AG04450 (cell line): ENCODE measurements around the gene MAGEA11. TPM values are rescaled to one million over a fixed set of nuclear protein-coding genes. Genes with fewer than 3 reads are reported as not detected.
"Not testable (repeated sequence)": the region's sequence is repeated elsewhere in the genome, so short reads cannot be mapped to it uniquely, and the experiment has no call there.

Source experiments
- CTCF ChIA-PET: fragments of 300-600, 350-600 bp; formaldehyde crosslinking; extraction: SDS; loops from one replicate; lab custom pipeline; 2022; ENCODE audit warnings: antibody characterized with exemption, inconsistent platforms; lab: Charles Lee
- POLR2A ChIA-PET: fragments of 350-600 bp; formaldehyde crosslinking; extraction: SDS; loops from one replicate; lab custom pipeline; 2021; ENCODE audit warnings: antibody characterized with exemption, inconsistent platforms; lab: Yijun Ruan, JAX
- DNase-seq: peaks from one replicate; pipeline ENCODE4 v3.0.0-alpha.2; 2011; ENCODE audit warnings: low read depth, low spot score
- H3K27ac ChIP-seq: one replicate; pipeline ENCODE4 v1.5.1; 2012; ENCODE audit warnings: low read depth, low read length, control low read depth
- H3K27me3 ChIP-seq: one replicate; pipeline ENCODE4 v1.6.0; 2012; ENCODE audit warnings: low read length; ENCODE audit not compliant: control insufficient read depth, insufficient read depth
- H3K4me3 ChIP-seq: 2 replicates; pipeline ENCODE4 v1.5.1; 2011; ENCODE audit warnings: mild to moderate bottlenecking, low read depth, low read length, control low read depth
- H3K9me3 ChIP-seq: 2 replicates; pipeline ENCODE4 v1.5.1; 2012; ENCODE audit warnings: low read length; ENCODE audit not compliant: control insufficient read depth, insufficient read depth
- polyA plus RNA-seq: library from polyadenylated mRNA; depleted of rRNA; stranded (reverse); fragments of >200 nt; gene quantifications from 2 replicates; pipeline ENCODE4 v1.2.3, GENCODE V29; 2011
- TF ChIP-seq, protein P1 (sequence below): IDR thresholded peaks from 2 replicates; pipeline ENCODE4 v1.5.1; 2011; ENCODE audit warnings: low read depth, low read length, control low read depth, inconsistent platforms

The MAGEA11 gene
- polyA plus RNA-seq, 1 experiment: not detected

DNA sequence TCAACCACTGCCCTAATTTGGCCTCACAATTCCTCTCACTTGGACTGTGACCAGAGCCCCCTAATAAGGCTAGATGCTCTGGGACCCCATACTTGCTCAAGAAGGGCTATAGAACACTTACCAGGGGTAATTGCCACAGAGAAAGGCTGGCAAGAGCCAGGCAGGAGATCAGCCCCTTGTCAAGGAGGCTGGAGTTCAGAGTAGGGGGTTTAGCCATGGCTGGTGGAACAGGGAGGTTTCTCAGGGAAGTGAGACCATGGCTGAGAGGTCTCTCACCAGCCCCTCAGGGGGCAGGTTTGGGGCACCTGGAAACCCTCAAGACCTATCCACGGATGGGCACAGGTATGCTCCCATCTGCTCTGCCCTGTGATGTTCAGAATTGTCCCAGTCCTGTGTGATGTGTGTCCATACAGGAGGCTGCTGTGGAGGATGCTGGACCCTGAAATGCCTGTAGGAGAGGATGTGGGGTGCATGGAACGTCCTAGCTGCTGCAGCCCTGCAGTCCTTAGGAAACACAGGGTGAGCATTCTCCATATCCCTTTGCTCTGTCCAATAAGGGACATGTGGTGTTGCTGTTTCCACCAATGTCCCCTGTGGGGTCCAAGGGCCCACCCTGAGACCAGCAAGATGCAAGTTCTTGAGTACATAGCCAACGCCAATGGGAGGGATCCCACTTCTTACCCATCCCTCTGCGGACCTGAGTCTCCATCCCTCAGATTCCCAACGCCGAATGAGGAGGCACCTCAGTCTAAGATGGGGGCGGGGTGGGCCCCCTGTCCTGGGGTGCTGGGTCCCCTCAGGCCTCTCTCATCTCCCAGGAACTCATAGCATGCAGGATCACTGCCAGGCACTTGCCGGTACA lies 45.6 kb downstream of the MAGEA11 start:
- POLR2A ChIA-PET: no interaction called here
- TF ChIP-seq, protein P1, sequence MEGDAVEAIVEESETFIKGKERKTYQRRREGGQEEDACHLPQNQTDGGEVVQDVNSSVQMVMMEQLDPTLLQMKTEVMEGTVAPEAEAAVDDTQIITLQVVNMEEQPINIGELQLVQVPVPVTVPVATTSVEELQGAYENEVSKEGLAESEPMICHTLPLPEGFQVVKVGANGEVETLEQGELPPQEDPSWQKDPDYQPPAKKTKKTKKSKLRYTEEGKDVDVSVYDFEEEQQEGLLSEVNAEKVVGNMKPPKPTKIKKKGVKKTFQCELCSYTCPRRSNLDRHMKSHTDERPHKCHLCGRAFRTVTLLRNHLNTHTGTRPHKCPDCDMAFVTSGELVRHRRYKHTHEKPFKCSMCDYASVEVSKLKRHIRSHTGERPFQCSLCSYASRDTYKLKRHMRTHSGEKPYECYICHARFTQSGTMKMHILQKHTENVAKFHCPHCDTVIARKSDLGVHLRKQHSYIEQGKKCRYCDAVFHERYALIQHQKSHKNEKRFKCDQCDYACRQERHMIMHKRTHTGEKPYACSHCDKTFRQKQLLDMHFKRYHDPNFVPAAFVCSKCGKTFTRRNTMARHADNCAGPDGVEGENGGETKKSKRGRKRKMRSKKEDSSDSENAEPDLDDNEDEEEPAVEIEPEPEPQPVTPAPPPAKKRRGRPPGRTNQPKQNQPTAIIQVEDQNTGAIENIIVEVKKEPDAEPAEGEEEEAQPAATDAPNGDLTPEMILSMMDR: no peak
- CTCF ChIA-PET: no interaction called here
- Histone ChIP-seq H3K27ac (no peak overlapping the region), H3K27me3 (no peaks in the 10 kb centered on the region), H3K9me3 (no peaks in the 10 kb centered on the region), H3K4me3 (no peak overlapping the region)
- no peak for DNase-seq

- TF ChIP-seq, protein P1: no peak
- H3K27ac ChIP-seq: no peak overlapping the region
- no peak for DNase-seq
- no peaks in the 10 kb centered on the region for H3K9me3 ChIP-seq
- ChIA-PET POLR2A (no interaction called here), CTCF (no interaction called here)
- no peaks in the 10 kb centered on the region for H3K27me3 ChIP-seq
- H3K4me3 ChIP-seq: no peak overlapping the region
These were observed 46.3 kb downstream of the MAGEA11 start for GRCh38 chrX:149758068-149758714.

DNA sequence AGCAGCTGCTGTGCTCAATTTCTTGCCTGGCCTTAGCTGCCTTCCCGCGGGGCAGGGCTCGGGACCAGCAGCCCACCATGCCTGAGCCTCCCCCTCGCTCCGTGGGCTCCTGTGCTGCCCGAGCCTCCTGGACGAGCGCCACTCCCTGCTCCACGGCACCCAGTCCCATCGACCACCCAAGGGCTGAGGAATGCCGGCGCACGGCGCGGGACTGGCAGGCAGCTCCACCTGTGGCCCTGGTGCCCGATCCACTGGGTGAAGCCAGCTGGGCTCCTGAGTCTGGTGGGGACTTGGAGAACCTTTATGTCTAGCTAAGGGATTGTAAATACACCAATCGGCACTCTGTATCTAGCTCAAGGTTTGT lies 46.8 kb downstream of the MAGEA11 start:
- H3K27ac ChIP-seq, H3K4me3 ChIP-seq, POLR2A ChIA-PET, H3K27me3 ChIP-seq, CTCF ChIA-PET, H3K9me3 ChIP-seq, DNase-seq: not testable (repeated sequence)

DNA sequence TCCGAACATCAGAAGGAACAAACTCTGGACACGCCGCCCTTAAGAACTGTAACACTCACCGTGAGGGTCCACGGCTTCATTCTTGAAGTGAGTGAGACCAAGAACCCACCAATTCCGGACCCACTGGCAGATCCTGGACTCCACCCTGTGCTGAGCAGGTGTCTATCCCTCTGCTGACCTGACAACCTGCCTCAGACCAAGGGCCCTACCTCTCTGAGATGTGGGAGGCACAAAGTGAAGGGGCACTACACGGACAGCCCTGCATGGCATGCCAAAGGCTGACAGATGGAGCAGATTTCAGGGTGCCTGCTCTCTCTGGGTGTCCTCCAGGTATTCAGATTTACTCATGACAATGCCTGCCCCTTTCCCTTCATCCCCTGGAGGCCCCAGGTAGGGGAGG lies 48.0 kb downstream of the MAGEA11 start:
- Histone ChIP-seq H3K27ac (no peak overlapping the region), H3K4me3 (no peak overlapping the region), H3K9me3 (no peaks in the 10 kb centered on the region), H3K27me3 (no peaks in the 10 kb centered on the region)
- TF ChIP-seq, protein P1: no peak
- ChIA-PET POLR2A (no interaction called here), CTCF (no interaction called here)
- DNase-seq: no peak

GRCh38 chrX:149760965-149761364 lies 49.1 kb downstream of the MAGEA11 start:
- no peaks in the 10 kb centered on the region for H3K27me3 ChIP-seq
- H3K27ac ChIP-seq: no peak overlapping the region
- TF ChIP-seq, protein P1: no peak
- no peak overlapping the region for H3K4me3 ChIP-seq
- ChIA-PET CTCF (no interaction called here), POLR2A (no interaction called here)
- DNase-seq: no peak
- no peaks in the 10 kb centered on the region for H3K9me3 ChIP-seq

- H3K9me3 ChIP-seq, CTCF ChIA-PET, H3K27me3 ChIP-seq, H3K27ac ChIP-seq, POLR2A ChIA-PET, H3K4me3 ChIP-seq, DNase-seq: not testable (repeated sequence)
These were observed 50.2 kb downstream of the MAGEA11 start for GRCh38 chrX:149761858-149762674.
